ENCODE measurements around the gene GAS7. TPM values are rescaled to one million over a fixed set of nuclear protein-coding genes. Genes with fewer than 3 reads are reported as not detected.

Gene GAS7
- total and polyA plus RNA-seq, 2 experiments from 2014 or later = 1.9 to 10.7 TPM

- Mint-ChIP-seq H3K4me1 (peaks cover 15% of the 10 kb centered on the region), H3K27ac (no peak overlapping the region), H3K4me3 (no peak overlapping the region), H3K27me3 (ENCODE audit: insufficient read depth, low read depth, poor library complexity) (peaks cover 8% of the 10 kb centered on the region), H3K9me3 (peaks cover 8% of the 10 kb centered on the region; the same call in 2 of the 3 replicates), H3K36me3 (ENCODE audit: low read depth) (0 out of 3 replicates have a peak, but pooled peaks cover 3% of the 10 kb centered on the region)
- ATAC-seq = no peak
- Histone ChIP-seq H3K9me2 (ENCODE audit: insufficient read depth) (no peaks in the 10 kb centered on the region), H3K27me3 (ENCODE audit: insufficient read depth) (no peaks in the 10 kb centered on the region), H3K79me2 (replicated peaks; ENCODE audit: insufficient read depth) (no peaks in the 10 kb centered on the region), H3K4me1 (ENCODE audit: insufficient read depth) (peaks cover 13% of the 10 kb centered on the region), H3K36me3 (ENCODE audit: insufficient read depth) (no peaks in the 10 kb centered on the region; the same call in 1 of the 2 replicates), H3F3A (replicated peaks; ENCODE audit: low read depth) (no peaks in the 10 kb centered on the region), H4K20me1 (replicated peaks; ENCODE audit: insufficient read depth) (no peaks in the 10 kb centered on the region), H3K27ac (ENCODE audit: low read depth) (no peak overlapping the region), H3K4me3 (no peak overlapping the region), H2AFZ (no peak overlapping the region), H3K4me2 (no peak overlapping the region)
- TF ChIP-seq POLR2AphosphoS5 (IDR thresholded peaks at IDR 0.05; ENCODE audit: low read depth) (no peak), CTCF (conservative IDR thresholded peaks at IDR 0.05; ENCODE audit: low read depth in 2 of 2) (no peak), JUNB (IDR thresholded peaks at IDR 0.05; ENCODE audit: unreplicated experiment) (no peak), NANOG (IDR thresholded peaks at IDR 0.05; ENCODE audit: borderline replicate concordance) (no peak), ZNF462 (CRISPR knock-in tag; IDR thresholded peaks at IDR 0.05) (no peak), CREB1 (CRISPR knock-in tag; IDR thresholded peaks at IDR 0.05; ENCODE audit: low read depth) (no peak), STAT1 (IDR thresholded peaks at IDR 0.05; ENCODE audit: unreplicated experiment) (no peak), ZNF114 (CRISPR knock-in tag; IDR thresholded peaks at IDR 0.05) (no peak), ZNF331 (CRISPR knock-in tag; IDR thresholded peaks at IDR 0.05; ENCODE audit: low read depth) (no peak), EZH2 (IDR thresholded peaks at IDR 0.05; ENCODE audit: low read depth, unreplicated experiment) (no peak), EZH2phosphoT487 (IDR thresholded peaks at IDR 0.05; ENCODE audit: unreplicated experiment) (no peak), REST (IDR thresholded peaks at IDR 0.05; ENCODE audit: unreplicated experiment) (no peak)
- TF ChIP-seq, protein P1, sequence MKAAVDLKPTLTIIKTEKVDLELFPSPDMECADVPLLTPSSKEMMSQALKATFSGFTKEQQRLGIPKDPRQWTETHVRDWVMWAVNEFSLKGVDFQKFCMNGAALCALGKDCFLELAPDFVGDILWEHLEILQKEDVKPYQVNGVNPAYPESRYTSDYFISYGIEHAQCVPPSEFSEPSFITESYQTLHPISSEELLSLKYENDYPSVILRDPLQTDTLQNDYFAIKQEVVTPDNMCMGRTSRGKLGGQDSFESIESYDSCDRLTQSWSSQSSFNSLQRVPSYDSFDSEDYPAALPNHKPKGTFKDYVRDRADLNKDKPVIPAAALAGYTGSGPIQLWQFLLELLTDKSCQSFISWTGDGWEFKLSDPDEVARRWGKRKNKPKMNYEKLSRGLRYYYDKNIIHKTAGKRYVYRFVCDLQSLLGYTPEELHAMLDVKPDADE (IDR thresholded peaks at IDR 0.05) = no peak
- no peak for DNase-seq (ENCODE audit: low spot score)
Observed at GRCh38 chr17:10169290-10169689, 29.1 kb downstream of the GAS7 start.
